Activated CD8-positive, alpha-beta T cell treated with anti-CD3 and anti-CD28 coated beads, Interleukin-2, amount 10 ng/mL, durations not matched to agents 7 days and 5 days (primary cell): ENCODE measurements around the gene CDH4. TPM values are rescaled to one million over a fixed set of nuclear protein-coding genes. Genes with fewer than 3 reads are reported as not detected.

ENCODE experiments used
- ATAC-seq: fragments of 150-1000 bp; cut with Tn5 transposase; one replicate; pipeline ENCODE4 v1.10.0; 2021; ENCODE audit warnings: moderate library complexity
- CTCF ChIA-PET: fragments of 350-600 bp; sonication (Branson Sonifier 250); formaldehyde crosslinking; loops from one replicate; lab custom pipeline; 2021; ENCODE audit warnings: antibody characterized with exemption; lab: Charles Lee
- POLR2A ChIA-PET: fragments of 350-600 bp; sonication (Branson Sonifier 250); formaldehyde crosslinking; loops from one replicate; lab custom pipeline; 2021; ENCODE audit warnings: antibody characterized with exemption; lab: Charles Lee
- DNase-seq: peaks from one replicate; pipeline ENCODE4 v3.0.0-alpha.2; 2020
- H3K27ac Mint-ChIP-seq: one replicate; pipeline ENCODE4 v1.8.0; 2021; ENCODE audit warnings: mild to moderate bottlenecking, mixed read lengths
- H3K27me3 Mint-ChIP-seq: one replicate; pipeline ENCODE4 v1.8.0; 2021; ENCODE audit warnings: low read depth, mixed read lengths
- H3K36me3 Mint-ChIP-seq: one replicate; pipeline ENCODE4 v1.8.0; 2021; ENCODE audit warnings: low read depth, mixed read lengths
- H3K4me1 Mint-ChIP-seq: one replicate; pipeline ENCODE4 v1.8.0; 2021; ENCODE audit warnings: low read depth, mixed read lengths
- H3K4me3 Mint-ChIP-seq: one replicate; pipeline ENCODE4 v1.8.0; 2021; ENCODE audit warnings: mild to moderate bottlenecking, mixed read lengths
- H3K9me3 Mint-ChIP-seq: one replicate; pipeline ENCODE4 v1.8.0; 2022; ENCODE audit warnings: mixed read lengths; ENCODE audit not compliant: insufficient read depth
- total RNA-seq, 2 experiments: library from RNA; stranded (reverse); gene quantifications; one replicate each; pipeline ENCODE4 v1.2.3, GENCODE V29; 2021

Gene CDH4
- total RNA-seq, 2 experiments from 2014 or later: 0.05 to 0.13 TPM

- no peak overlapping the region for H3K27ac Mint-ChIP-seq
- H3K4me3 Mint-ChIP-seq: no peak overlapping the region
- ATAC-seq (no peak), DNase-seq (no peak)
- H3K36me3 Mint-ChIP-seq: no peaks in the 10 kb centered on the region
- peaks cover 5% of the 10 kb centered on the region for H3K9me3 Mint-ChIP-seq
- H3K27me3 Mint-ChIP-seq: no peaks in the 10 kb centered on the region
- ChIA-PET CTCF (no interaction called here), POLR2A (no interaction called here)
- no peaks in the 10 kb centered on the region for H3K4me1 Mint-ChIP-seq
Observed at GRCh38 chr20:61599061-61599531, 347.0 kb downstream of the CDH4 start.

- no peaks in the 10 kb centered on the region for H3K36me3 Mint-ChIP-seq
- no peak overlapping the region for H3K4me3 Mint-ChIP-seq
- CTCF ChIA-PET: no interaction called here
- DNase-seq: no peak
- no peaks in the 10 kb centered on the region for H3K27me3 Mint-ChIP-seq
- ATAC-seq: no peak
- POLR2A ChIA-PET: no interaction called here
- H3K4me1 Mint-ChIP-seq: no peaks in the 10 kb centered on the region
- H3K9me3 Mint-ChIP-seq: peaks cover 5% of the 10 kb centered on the region
- no peak overlapping the region for H3K27ac Mint-ChIP-seq
Observed at GRCh38 chr20:61599541-61599992, 347.5 kb downstream of the CDH4 start.

DNA sequence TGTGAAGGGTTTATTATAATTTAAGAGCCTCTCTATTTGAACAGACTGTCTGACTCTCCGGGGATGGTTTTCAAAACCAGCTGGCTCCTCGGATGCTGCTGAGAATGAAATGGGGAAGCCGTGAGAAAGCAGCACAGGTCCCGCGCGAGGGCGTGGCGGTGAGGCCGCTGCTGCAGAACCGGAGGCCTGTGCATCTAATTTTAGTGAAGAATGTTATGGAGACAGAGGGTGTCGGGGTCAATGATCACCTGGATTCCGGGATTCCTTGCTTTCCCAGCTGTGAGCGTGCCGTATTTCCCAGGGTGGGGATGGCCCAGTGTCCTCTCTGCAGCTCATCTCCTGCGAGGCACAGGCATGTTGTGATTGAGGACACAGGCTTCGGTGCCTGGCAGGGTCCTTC, 348.0 kb downstream of the CDH4 start:
- Mint-ChIP-seq H3K27ac (no peak overlapping the region), H3K4me1 (no peaks in the 10 kb centered on the region), H3K27me3 (no peaks in the 10 kb centered on the region), H3K4me3 (no peak overlapping the region), H3K9me3 (peaks cover 5% of the 10 kb centered on the region), H3K36me3 (no peaks in the 10 kb centered on the region)
- POLR2A ChIA-PET: no interaction called here
- CTCF ChIA-PET: no interaction called here
- DNase-seq: no peak
- no peak for ATAC-seq

DNA sequence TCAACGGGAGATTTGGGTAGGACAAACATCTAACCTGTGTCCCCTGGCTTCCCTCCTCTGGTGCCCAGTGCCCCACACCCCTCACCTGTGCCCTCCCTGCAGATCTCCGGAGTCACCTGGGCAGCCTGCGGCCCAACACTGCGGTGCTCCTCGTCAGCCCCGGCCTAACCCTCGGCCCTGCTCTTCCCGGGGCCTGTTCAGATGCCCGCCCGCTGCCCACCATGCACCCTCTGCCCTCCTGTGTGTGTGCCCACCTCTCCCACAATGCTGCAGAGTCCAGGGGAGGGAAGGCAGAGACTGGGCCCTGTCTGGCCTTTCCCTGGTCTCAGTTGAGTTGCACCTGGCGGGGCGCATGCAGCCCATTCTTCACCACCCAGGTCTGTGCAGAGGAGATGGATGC, 349.3 kb downstream of the CDH4 start:
- H3K4me1 Mint-ChIP-seq: no peaks in the 10 kb centered on the region
- POLR2A ChIA-PET: no interaction called here

DNA sequence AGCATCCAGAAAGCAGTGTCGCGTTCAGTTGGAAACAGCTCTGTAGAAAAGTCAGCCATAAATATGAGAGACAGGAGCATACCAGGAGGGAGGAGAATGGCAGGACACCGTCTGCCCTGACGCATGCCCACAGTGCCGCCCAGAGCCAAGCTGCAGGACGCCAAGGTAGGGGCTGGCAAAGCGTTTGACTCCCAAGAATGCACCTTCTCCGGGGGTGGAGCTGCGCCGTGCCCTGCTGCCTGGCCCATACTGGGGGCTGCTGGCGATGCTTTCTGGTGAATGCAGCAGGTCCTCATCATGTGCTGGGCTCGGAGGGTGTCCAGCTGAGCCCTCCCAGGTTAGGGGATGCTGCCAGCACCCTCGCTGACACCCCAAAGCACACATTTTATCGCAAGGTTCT, 349.8 kb downstream of the CDH4 start:
- Mint-ChIP-seq H3K9me3 (peaks cover 5% of the 10 kb centered on the region), H3K36me3 (no peaks in the 10 kb centered on the region), H3K27me3 (no peaks in the 10 kb centered on the region), H3K4me3 (no peak overlapping the region), H3K4me1 (no peaks in the 10 kb centered on the region), H3K27ac (no peak overlapping the region)
- DNase-seq (no peak), ATAC-seq (no peak)
- ChIA-PET POLR2A (no interaction called here), CTCF (no interaction called here)

More for the DNA sequence above, 349.3 kb downstream of the CDH4 start:
- H3K36me3 Mint-ChIP-seq: no peaks in the 10 kb centered on the region
- no peaks in the 10 kb centered on the region for H3K27me3 Mint-ChIP-seq
- no peak overlapping the region for H3K27ac Mint-ChIP-seq
- DNase-seq (no peak), ATAC-seq (no peak)
- H3K9me3 Mint-ChIP-seq: peaks cover 5% of the 10 kb centered on the region
- CTCF ChIA-PET: no interaction called here
- H3K4me3 Mint-ChIP-seq: no peak overlapping the region

- H3K4me3 Mint-ChIP-seq: no peak overlapping the region
- no peak overlapping the region for H3K27ac Mint-ChIP-seq
- peaks cover 5% of the 10 kb centered on the region for H3K9me3 Mint-ChIP-seq
- no peaks in the 10 kb centered on the region for H3K4me1 Mint-ChIP-seq
- ATAC-seq (no peak), DNase-seq (no peak)
- no peaks in the 10 kb centered on the region for H3K27me3 Mint-ChIP-seq
- CTCF ChIA-PET: no interaction called here
- POLR2A ChIA-PET: no interaction called here
- H3K36me3 Mint-ChIP-seq: no peaks in the 10 kb centered on the region
Observed at GRCh38 chr20:61603715-61604114, 351.7 kb downstream of the CDH4 start.

DNA sequence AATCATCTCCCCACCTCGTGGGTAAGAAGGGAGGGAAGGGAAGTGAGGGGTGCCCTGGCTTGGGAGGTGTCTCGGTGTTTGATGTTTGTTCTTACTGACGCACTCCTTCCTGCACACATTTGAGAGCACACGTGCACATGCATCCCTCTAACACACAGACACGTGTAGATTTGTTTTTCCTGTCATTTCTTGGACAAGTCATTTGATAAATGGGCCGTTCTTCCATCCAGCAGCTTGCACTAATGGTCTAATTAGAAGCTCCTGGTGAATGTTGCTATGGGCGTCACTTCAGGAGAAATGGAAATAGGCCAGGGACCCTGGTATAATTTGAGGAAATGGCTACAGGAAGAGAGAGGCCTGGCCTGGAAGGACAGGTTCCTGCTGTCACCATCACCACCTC, 352.5 kb downstream of the CDH4 start:
- no peak for ATAC-seq
- no peaks in the 10 kb centered on the region for H3K36me3 Mint-ChIP-seq
- H3K27ac Mint-ChIP-seq: no peak overlapping the region
- DNase-seq: no peak
- H3K4me1 Mint-ChIP-seq: no peaks in the 10 kb centered on the region
- no peak overlapping the region for H3K4me3 Mint-ChIP-seq
- peaks cover 5% of the 10 kb centered on the region for H3K9me3 Mint-ChIP-seq
- ChIA-PET CTCF (no interaction called here), POLR2A (no interaction called here)
- no peaks in the 10 kb centered on the region for H3K27me3 Mint-ChIP-seq

DNA sequence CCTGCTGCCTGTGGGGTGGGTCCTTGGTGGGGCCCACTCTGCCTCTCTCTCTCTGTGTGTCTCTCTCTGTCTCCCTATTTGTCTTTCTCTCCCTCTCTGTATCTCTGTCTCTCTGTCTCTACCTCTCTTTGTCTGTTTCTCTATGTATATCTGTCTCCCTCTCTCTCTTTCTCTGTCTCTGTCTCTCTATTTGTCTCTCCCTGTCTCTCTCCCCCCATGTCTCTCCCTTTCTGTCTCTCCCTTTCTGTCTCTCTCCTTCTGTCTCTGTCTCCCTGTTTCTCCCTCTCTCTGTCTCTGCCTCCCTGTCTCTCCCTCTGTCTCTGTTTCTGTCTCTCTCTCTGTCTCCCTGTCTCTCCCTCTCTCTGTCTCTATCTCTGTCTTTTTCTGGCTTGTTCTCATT, 353.2 kb downstream of the CDH4 start:
- POLR2A ChIA-PET: no interaction called here
- H3K4me1 Mint-ChIP-seq: no peaks in the 10 kb centered on the region

GRCh38 chr20:61605862-61606557, 353.9 kb downstream of the CDH4 start:
- H3K27me3 Mint-ChIP-seq: no peaks in the 10 kb centered on the region

More for the DNA sequence above, 353.2 kb downstream of the CDH4 start:
- no peak overlapping the region for H3K27ac Mint-ChIP-seq
- H3K36me3 Mint-ChIP-seq: no peaks in the 10 kb centered on the region
- H3K4me3 Mint-ChIP-seq: no peak overlapping the region
- peaks cover 5% of the 10 kb centered on the region for H3K9me3 Mint-ChIP-seq
- no peak for ATAC-seq
- CTCF ChIA-PET: no interaction called here
- DNase-seq: no peak
- no peaks in the 10 kb centered on the region for H3K27me3 Mint-ChIP-seq

GRCh38 chr20:61608275-61609085, 356.4 kb downstream of the CDH4 start:
- no peak overlapping the region for H3K27ac Mint-ChIP-seq
- POLR2A ChIA-PET: no interaction called here
- no peak for ATAC-seq
- no peak overlapping the region for H3K4me3 Mint-ChIP-seq
- H3K9me3 Mint-ChIP-seq: no peaks in the 10 kb centered on the region
- H3K4me1 Mint-ChIP-seq: no peaks in the 10 kb centered on the region
- H3K27me3 Mint-ChIP-seq: no peaks in the 10 kb centered on the region
- peak; percentile 24 for DNase-seq
- no peaks in the 10 kb centered on the region for H3K36me3 Mint-ChIP-seq
- CTCF ChIA-PET: no interaction called here

More at GRCh38 chr20:61605862-61606557, 353.9 kb downstream of the CDH4 start:
- Mint-ChIP-seq H3K4me1 (no peaks in the 10 kb centered on the region), H3K27ac (no peak overlapping the region), H3K36me3 (no peaks in the 10 kb centered on the region), H3K4me3 (no peak overlapping the region), H3K9me3 (peaks cover 5% of the 10 kb centered on the region)
- DNase-seq (no peak), ATAC-seq (no peak)
- ChIA-PET POLR2A (no interaction called here), CTCF (no interaction called here)

DNA sequence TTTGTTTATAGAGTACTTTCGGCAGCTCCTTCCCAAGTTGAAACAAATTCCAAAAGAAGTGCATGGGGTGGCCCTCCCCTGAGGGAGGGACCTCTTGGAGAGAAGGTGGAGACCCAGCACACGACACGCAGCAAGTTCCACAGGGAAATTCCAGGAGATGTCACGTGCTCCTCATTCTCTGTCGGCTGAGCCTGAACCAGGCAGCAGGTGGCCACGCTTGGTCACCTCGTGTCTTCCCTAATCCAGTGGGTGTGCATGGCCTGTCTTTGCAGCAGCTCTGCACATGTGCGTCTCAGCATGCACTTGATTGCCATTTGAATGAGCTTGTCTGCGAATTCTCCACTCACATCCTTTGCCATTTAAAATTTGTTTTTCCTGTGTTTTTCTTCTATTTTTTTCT, 357.4 kb downstream of the CDH4 start:
- ChIA-PET CTCF (no interaction called here), POLR2A (no interaction called here)
- Mint-ChIP-seq H3K4me3 (no peak overlapping the region), H3K36me3 (no peaks in the 10 kb centered on the region), H3K4me1 (no peaks in the 10 kb centered on the region), H3K27ac (no peak overlapping the region), H3K27me3 (no peaks in the 10 kb centered on the region), H3K9me3 (no peaks in the 10 kb centered on the region)
- DNase-seq (no peak), ATAC-seq (no peak)

DNA sequence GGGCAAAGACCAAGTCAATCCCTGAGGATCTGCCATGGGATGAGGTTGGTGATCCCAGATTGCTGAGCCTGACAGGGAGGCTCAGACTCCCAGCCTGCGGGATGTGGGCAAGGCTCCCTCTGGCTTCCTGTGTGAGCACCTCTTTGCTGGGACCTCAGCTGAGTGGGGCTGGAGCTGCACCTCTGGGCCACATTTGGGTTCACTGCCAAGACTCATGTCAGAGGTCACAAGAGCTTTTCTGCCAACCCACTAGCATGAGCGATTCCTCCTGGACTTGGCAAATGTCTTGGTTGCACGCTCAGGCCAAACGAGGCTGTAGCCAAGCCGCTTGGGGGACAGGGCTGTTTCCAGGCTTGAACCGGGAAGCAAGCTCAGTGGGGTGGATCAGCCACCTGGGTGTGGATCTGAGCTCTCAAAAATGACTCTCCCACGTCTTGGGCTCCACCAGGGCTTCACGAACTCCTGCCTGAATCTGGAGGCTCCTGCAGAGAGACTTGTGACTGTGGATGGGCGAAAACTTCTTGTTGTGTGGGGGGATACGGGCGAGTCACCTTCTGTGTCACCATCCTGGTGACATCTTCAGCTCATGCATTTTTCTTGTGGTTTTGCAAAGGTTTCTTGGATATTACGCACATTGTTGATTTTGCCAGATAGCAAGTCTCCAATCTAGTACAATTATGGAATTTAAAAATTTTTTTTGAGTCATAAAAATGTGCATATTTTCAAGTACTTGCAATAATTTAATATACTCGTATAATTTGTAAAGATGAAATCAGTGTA, 359.5 kb downstream of the CDH4 start:
- no peak overlapping the region for H3K27ac Mint-ChIP-seq
- ChIA-PET POLR2A (no interaction called here), CTCF (no interaction called here)
- DNase-seq (no peak), ATAC-seq (no peak)
- H3K4me3 Mint-ChIP-seq: no peak overlapping the region
- H3K27me3 Mint-ChIP-seq: no peaks in the 10 kb centered on the region
- H3K4me1 Mint-ChIP-seq: no peaks in the 10 kb centered on the region
- H3K36me3 Mint-ChIP-seq: no peaks in the 10 kb centered on the region
- no peaks in the 10 kb centered on the region for H3K9me3 Mint-ChIP-seq
